K562 (cell line): ENCODE results near the gene TNPO3. TPM values are rescaled to one million over a fixed set of nuclear protein-coding genes. Genes with fewer than 3 reads are reported as not detected.

Experiments
- ATAC-seq: fragments of 200-7000 bp; cut with Tn5 transposase; 3 replicates; pipeline ENCODE4 v1.9.1; 2020; ENCODE audit warnings: moderate library complexity
- BruUV-seq: library from RNA; stranded (reverse); fragments of 400-500 nt; replicated peaks from 2 replicates; lab custom pipeline; 2021; lab: Mats Ljungman, UMichigan
- CTCF ChIA-PET: fragments of 300-600 bp; formaldehyde crosslinking; extraction: SDS; loops from one replicate; lab custom pipeline; 2021; ENCODE audit warnings: low intra/inter-chr PET ratio; lab: Yijun Ruan, JAX
- POLR2A ChIA-PET: fragments of 300-600, 350-650 bp; sonication (Branson Sonifier 250); formaldehyde crosslinking; extraction: SDS; loops from one replicate; lab custom pipeline; 2021; ENCODE audit warnings: antibody characterized with exemption, inconsistent platforms; lab: Yijun Ruan, JAX
- DNase-seq, 4 experiments: peaks; one replicate each; pipeline versions ENCODE4 v3.0.0 to v3.0.0-alpha.2; 2011 to 2018; ENCODE audit warnings: low spot score in 3 of 4, mixed read lengths in 3 of 4; ENCODE audit errors: extremely low read depth in 1 of 4
- FAIRE-seq: peaks from 2 replicates; lab custom pipeline; 2011; peaks lifted over from hg19 to GRCh38; lab: Jason Lieb, UNC
- H2AFZ ChIP-seq: 2 replicates; pipeline ENCODE4 v1.6.0; 2011; ENCODE audit warnings: low read depth, low read length, control low read depth, inconsistent platforms
- H3K27ac ChIP-seq: fragments of 200-600 bp; 3 replicates; pipeline ENCODE4 v1.8.0; 2011; ENCODE audit warnings: low read depth, mild to moderate bottlenecking, control low read depth, inconsistent platforms, low read length, moderate library complexity, mixed read lengths; ENCODE audit errors: extremely low read depth
- H3K27me3 ChIP-seq, 2 experiments: fragments of 300-600 bp in 1 of 2; 2 replicates in 1 of 2; 3 replicates in 1 of 2; pipeline versions ENCODE4 v1.6.0 to v1.8.0; 2011; ENCODE audit warnings: inconsistent platforms in 2 of 2, low read length in 2 of 2, mild to moderate bottlenecking in 1 of 2, mixed read lengths in 1 of 2, moderate library complexity in 1 of 2; ENCODE audit not compliant: control insufficient read depth in 2 of 2, insufficient read depth in 2 of 2
- H3K36me3 ChIP-seq: fragments of 300-600 bp; 3 replicates; pipeline ENCODE4 v1.8.0; 2011; ENCODE audit warnings: mild to moderate bottlenecking, low read length, inconsistent platforms; ENCODE audit not compliant: control insufficient read depth, insufficient read depth
- H3K4me1 ChIP-seq, 2 experiments: fragments of 200-600 bp in 1 of 2; replicated peaks in 1 of 2; 2 replicates in 1 of 2; 3 replicates in 1 of 2; pipeline versions ENCODE4 v1.5.1 to v1.8.0; 2011; ENCODE audit warnings: inconsistent platforms in 2 of 2, low read length in 2 of 2, mild to moderate bottlenecking in 1 of 2, mixed read lengths in 1 of 2, moderate library complexity in 1 of 2; ENCODE audit not compliant: control insufficient read depth in 2 of 2, insufficient read depth in 2 of 2
- H3K4me2 ChIP-seq: 2 replicates; pipeline ENCODE4 v1.6.1; 2011; ENCODE audit warnings: low read length, control low read depth, inconsistent platforms, mixed read lengths; ENCODE audit not compliant: insufficient read depth
- H3K4me3 ChIP-seq: fragments of 200-600 bp; sonication (generic), shearing (Covaris generic); 2 replicates; pipeline ENCODE4 v1.5.1; 2016; ENCODE audit warnings: control low read depth, inconsistent platforms
- H3K79me2 ChIP-seq: fragments of 200-600 bp; 3 replicates; pipeline ENCODE4 v1.8.0; 2011; ENCODE audit warnings: low read length, inconsistent platforms; ENCODE audit not compliant: control insufficient read depth, insufficient read depth
- H3K9ac ChIP-seq, 2 experiments: 2 replicates each; pipeline versions ENCODE4 v1.6.0 to v1.6.1; 2011; ENCODE audit warnings: low read depth in 2 of 2, low read length in 2 of 2, control low read depth in 1 of 2, inconsistent platforms in 1 of 2, mild to moderate bottlenecking in 1 of 2, mixed read lengths in 1 of 2; ENCODE audit not compliant: insufficient read depth in 1 of 2
- H3K9me1 ChIP-seq: one replicate; pipeline ENCODE4 v1.6.0; 2011; ENCODE audit warnings: inconsistent platforms, mild to moderate bottlenecking, low read length, moderate library complexity; ENCODE audit not compliant: control insufficient read depth, insufficient read depth
- H3K9me3 ChIP-seq: replicated peaks from 2 replicates; pipeline ENCODE4 v1.5.1; 2011; ENCODE audit warnings: low read depth, low read length, inconsistent platforms; ENCODE audit not compliant: control insufficient read depth, insufficient read depth
- H4K20me1 ChIP-seq: replicated peaks from 2 replicates; pipeline ENCODE4 v1.6.1; 2011; ENCODE audit warnings: low read length, inconsistent platforms, mixed read lengths; ENCODE audit not compliant: control insufficient read depth, insufficient read depth
- CREB1 ChIP-seq, 2 experiments: sonication (generic) in 1 of 2; formaldehyde crosslinking in 1 of 2; IDR thresholded peaks; 2 replicates each; pipeline versions ENCODE4 v1.6.1 to v1.8.0; 2012 to 2022; ENCODE audit warnings: inconsistent platforms in 1 of 2, mild to moderate bottlenecking in 1 of 2, missing genetic modification reagents in 1 of 2, moderate library complexity in 1 of 2
- CTBP1 ChIP-seq: fragments of 450-650 bp; IDR thresholded peaks from 2 replicates; pipeline ENCODE4 v1.6.1; 2016; ENCODE audit warnings: borderline replicate concordance
- MAFF ChIP-seq: IDR thresholded peaks from 2 replicates; pipeline ENCODE4 v1.6.1; 2012; ENCODE audit warnings: low read length, improper control_type of control experiment
- ZNF551 ChIP-seq: fragments of 250-450 bp; sonication (Bioruptor Pico); IDR thresholded peaks from 2 replicates; pipeline ENCODE4 v1.5.0; 2021; ENCODE audit warnings: mild to moderate bottlenecking, moderate library complexity
- WGBS: fragments of 100-300 bp; shearing (Covaris generic); methylation state at CpG from one replicate; pipeline ENCODE4 v1.1.6; 2016; ENCODE audit warnings: low coverage, mixed read lengths; ENCODE audit not compliant: insufficient coverage; ENCODE audit errors: missing lambda C conversion rate; 5-methylcytosine and 5-hydroxymethylcytosine counted together
- in situ Hi-C: fragments of 300-500 bp; cut with MboI; formaldehyde crosslinking; loops from 4 replicates; pipeline ENCODE4 v1.15.0; 2018; ENCODE audit warnings: inconsistent platforms, mixed read lengths
- intact Hi-C: fragments of 100-400 bp; cut with micrococcal nuclease; formaldehyde crosslinking; loops from 2 replicates; pipeline ENCODE4 v1.14.2; 2022
- polyA plus RNA-seq, 8 experiments: library from polyadenylated mRNA; depleted of rRNA in 4 of 8; stranded (reverse) in 5 of 8; unstranded in 3 of 8; fragments of >200 nt; fragmentation: Nextera tagmentation in 2 of 8; fragmentation: Illumina TruSeq in 1 of 8; extraction: Ambion mirVana in 2 of 8; extraction: Trizol in 1 of 8; gene quantifications; 2 replicates each; pipeline versions ENCODE4 v1.2.1 to v1.2.3, GENCODE V29; 2011 to 2014; ENCODE audit warnings: inconsistent platforms in 1 of 8, missing spikeins in 1 of 8
- total RNA-seq, 7 experiments: library from RNA; depleted of rRNA in 6 of 7; stranded (reverse); fragments of >200 nt in 6 of 7; fragmentation: Illumina TruSeq in 2 of 7; extraction: Trizol in 2 of 7; gene quantifications; 2 replicates each; pipeline versions ENCODE4 v1.2.1 to v1.2.3, GENCODE V29; 2011 to 2021; ENCODE audit warnings: low replicate concordance in 1 of 7

The TNPO3 gene
- total and polyA plus RNA-seq, 9 of the 15 experiments (the other 6 are each of a cell fraction or from before 2014, with no cell fraction given) = 35.8 to 125 (median 110) TPM

GRCh38 chr7:128909625-128910568 lies 145.0 kb downstream of the TNPO3 start:
- no peak for ATAC-seq
- TF ChIP-seq MAFF (no peak), ZNF551 (CRISPR knock-in tag) (no peak), CREB1 (IDR thresholded peaks at IDR 0.05) (no peak), CREB1 (CRISPR knock-in tag; IDR thresholded peaks at IDR 0.05) (no peak), CTBP1 (no peak)
- TF ChIP-seq, all 486 proteins: peak for 0
- Histone ChIP-seq H2AFZ (peak overlapping the region; percentile 36; the same call in 1 of the 2 replicates), H3K9ac (peak overlapping the region in 1 of 2 experiments; percentile 3; a peak in 2 of 4 replicates), H3K27me3 (peaks cover 44 to 75% of the 10 kb centered on the region in 2 experiments), H3K79me2 (no peaks in the 10 kb centered on the region), H3K9me1 (no peaks in the 10 kb centered on the region), H3K4me2 (no peak overlapping the region; the same call in 1 of the 2 replicates), H3K27ac (no peak overlapping the region), H4K20me1 (peaks cover 11% of the 10 kb centered on the region; the same call in 1 of the 2 replicates), H3K4me1 (peaks cover 0 to 30% of the 10 kb centered on the region in 2 experiments; a peak in 2 of 5 replicates), H3K9me3 (no peaks in the 10 kb centered on the region; the same call in 1 of the 2 replicates), H3K36me3 (no peaks in the 10 kb centered on the region), H3K4me3 (no peak overlapping the region)
- no TSS peak for BruUV-seq
- CTCF ChIA-PET = interaction anchor here (0.9 kb wide), 1 partner anchor 180 kb away, joined by 3 read pairs; no protein-coding TSS in a partner anchor
- POLR2A ChIA-PET = interaction anchor here (0.6 to 2.3 kb wide), 4 partner anchors 11 to 295 kb away, joined by 3 to 8 read pairs (median 4); no protein-coding TSS in a partner anchor
- 18% methylated on average over 40 of the region's 42 CpGs for WGBS
- intact Hi-C loops (no loop called here), in situ Hi-C loops (loop anchor here (5.0 kb wide), 1 partner anchor 53 kb away; no protein-coding TSS in a partner anchor)
- DNase-seq (no peak), FAIRE-seq (no peak)
